OCI-LY3 (cell line): ENCODE results near the gene ZNF324B.

Source experiments
- EZH2phosphoT487 ChIP-seq: fragments of 200-600 bp; shearing (Covaris generic); IDR thresholded peaks from 2 replicates; pipeline ENCODE4 v1.6.1; 2018; ENCODE audit warnings: antibody characterized with exemption, mixed run types, low read depth
- TF ChIP-seq, protein P1 (sequence below): fragments of 200-600, 300-600 bp; sonication (generic); IDR thresholded peaks from 2 replicates; pipeline ENCODE4 v1.5.1; 2014; ENCODE audit warnings: antibody characterized with exemption, low read length, low read depth

DNA sequence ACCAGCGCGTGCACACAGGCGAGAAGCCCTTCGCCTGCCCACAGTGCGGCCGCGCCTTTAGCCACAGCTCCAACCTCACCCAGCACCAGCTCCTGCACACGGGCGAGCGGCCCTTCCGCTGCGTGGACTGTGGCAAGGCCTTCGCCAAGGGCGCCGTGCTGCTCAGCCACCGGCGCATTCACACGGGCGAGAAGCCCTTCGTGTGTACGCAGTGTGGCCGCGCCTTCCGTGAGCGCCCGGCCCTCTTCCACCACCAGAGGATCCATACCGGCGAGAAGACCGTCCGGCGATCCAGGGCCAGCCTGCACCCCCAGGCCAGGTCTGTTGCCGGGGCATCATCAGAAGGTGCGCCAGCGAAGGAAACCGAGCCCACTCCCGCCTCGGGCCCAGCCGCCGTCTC, 20.3 kb downstream of the ZNF324B start:
- TF ChIP-seq, protein P1, sequence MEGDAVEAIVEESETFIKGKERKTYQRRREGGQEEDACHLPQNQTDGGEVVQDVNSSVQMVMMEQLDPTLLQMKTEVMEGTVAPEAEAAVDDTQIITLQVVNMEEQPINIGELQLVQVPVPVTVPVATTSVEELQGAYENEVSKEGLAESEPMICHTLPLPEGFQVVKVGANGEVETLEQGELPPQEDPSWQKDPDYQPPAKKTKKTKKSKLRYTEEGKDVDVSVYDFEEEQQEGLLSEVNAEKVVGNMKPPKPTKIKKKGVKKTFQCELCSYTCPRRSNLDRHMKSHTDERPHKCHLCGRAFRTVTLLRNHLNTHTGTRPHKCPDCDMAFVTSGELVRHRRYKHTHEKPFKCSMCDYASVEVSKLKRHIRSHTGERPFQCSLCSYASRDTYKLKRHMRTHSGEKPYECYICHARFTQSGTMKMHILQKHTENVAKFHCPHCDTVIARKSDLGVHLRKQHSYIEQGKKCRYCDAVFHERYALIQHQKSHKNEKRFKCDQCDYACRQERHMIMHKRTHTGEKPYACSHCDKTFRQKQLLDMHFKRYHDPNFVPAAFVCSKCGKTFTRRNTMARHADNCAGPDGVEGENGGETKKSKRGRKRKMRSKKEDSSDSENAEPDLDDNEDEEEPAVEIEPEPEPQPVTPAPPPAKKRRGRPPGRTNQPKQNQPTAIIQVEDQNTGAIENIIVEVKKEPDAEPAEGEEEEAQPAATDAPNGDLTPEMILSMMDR: no peak
- no peak for TF ChIP-seq EZH2phosphoT487
